Ishikawa (cell line): ENCODE results near the gene FAM53B.
A peak's percentile ranks its signal among the peaks of the same experiment; 100 is the strongest.

Experiments used
- CEBPB ChIP-seq: IDR thresholded peaks from 2 replicates; pipeline ENCODE4 v1.6.1; 2012
- CREB1 ChIP-seq: IDR thresholded peaks from 2 replicates; pipeline ENCODE4 v1.6.1; 2012; ENCODE audit warnings: low read depth
- EGR1 ChIP-seq: IDR thresholded peaks from 2 replicates; pipeline ENCODE4 v1.6.1; 2012
- EP300 ChIP-seq: IDR thresholded peaks from 2 replicates; pipeline ENCODE4 v1.6.1; 2012; ENCODE audit warnings: borderline replicate concordance
- NFIC ChIP-seq: IDR thresholded peaks from 2 replicates; pipeline ENCODE4 v1.6.1; 2012
- RAD21 ChIP-seq: IDR thresholded peaks from 2 replicates; pipeline ENCODE4 v1.6.1; 2012; ENCODE audit warnings: low read depth
- TAF1 ChIP-seq: IDR thresholded peaks from 2 replicates; pipeline ENCODE4 v1.6.1; 2012; ENCODE audit warnings: low read depth, mild to moderate bottlenecking
- TCF12 ChIP-seq: IDR thresholded peaks from 2 replicates; pipeline ENCODE4 v1.6.1; 2012; ENCODE audit warnings: low read depth
- TEAD4 ChIP-seq: IDR thresholded peaks from 2 replicates; pipeline ENCODE4 v1.6.1; 2012
- YY1 ChIP-seq: IDR thresholded peaks from 2 replicates; pipeline ENCODE4 v1.6.1; 2012; ENCODE audit warnings: low read depth
- ZBTB7A ChIP-seq: IDR thresholded peaks from 2 replicates; pipeline ENCODE4 v1.6.1; 2012; ENCODE audit warnings: low read depth
- TF ChIP-seq, protein P1 (sequence below): IDR thresholded peaks from 2 replicates; pipeline ENCODE4 v1.6.1; 2012; ENCODE audit warnings: low read depth, mild to moderate bottlenecking
- TF ChIP-seq, protein P2 (sequence below): IDR thresholded peaks from 2 replicates; pipeline ENCODE4 v1.6.1; 2012
- TF ChIP-seq, protein P3 (sequence below): IDR thresholded peaks from 2 replicates; pipeline ENCODE4 v1.6.1; 2012

FAM53B gene

DNA sequence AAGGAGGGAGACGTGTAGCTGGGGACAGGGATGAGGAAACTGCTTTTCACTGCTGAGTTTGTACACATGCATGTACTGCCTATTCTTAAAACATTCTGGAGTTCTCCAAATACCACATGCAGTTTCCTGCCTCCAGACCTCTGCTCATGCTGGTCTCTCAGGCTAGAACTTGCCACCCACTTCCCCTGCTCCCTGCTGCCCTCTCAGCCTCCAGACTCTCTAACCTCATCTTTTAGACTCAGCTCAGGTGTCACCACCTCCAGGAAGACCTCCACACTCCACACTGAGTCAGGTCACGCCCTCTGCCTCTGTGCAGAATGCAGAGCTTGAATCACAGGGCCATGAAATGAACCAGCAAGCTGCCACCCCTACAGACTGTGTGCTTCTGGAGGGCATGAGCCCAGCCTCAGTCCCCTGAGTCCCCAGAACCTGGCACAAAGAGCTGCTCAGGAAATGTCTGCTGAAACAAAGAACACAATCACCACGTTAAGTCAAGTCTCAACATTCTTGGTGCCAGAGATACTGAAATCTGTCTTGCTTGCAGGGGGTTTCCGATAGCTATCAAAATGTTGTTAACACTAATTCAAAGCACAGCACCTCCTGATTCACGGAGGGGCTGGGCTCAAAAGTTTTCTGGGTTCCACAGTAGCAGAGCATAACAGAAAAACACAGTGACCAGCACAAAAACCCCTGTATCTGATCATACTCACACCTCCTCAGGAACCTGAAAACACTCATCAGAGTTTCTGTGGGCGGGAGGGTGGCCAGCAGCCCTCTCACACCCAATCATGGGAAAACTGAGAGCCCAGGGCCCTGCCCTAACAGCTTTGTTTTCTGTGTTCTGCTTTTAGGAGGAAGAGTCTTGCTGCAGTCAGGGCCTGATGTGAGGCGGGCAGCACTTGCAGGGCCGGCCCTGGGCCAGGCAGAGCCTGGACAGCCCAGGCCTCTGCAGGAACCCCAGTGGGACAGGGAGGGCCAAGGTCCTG, 21.1 kb downstream of the FAM53B start:
- TF ChIP-seq NFIC, result no peak
- TF ChIP-seq, protein P1, sequence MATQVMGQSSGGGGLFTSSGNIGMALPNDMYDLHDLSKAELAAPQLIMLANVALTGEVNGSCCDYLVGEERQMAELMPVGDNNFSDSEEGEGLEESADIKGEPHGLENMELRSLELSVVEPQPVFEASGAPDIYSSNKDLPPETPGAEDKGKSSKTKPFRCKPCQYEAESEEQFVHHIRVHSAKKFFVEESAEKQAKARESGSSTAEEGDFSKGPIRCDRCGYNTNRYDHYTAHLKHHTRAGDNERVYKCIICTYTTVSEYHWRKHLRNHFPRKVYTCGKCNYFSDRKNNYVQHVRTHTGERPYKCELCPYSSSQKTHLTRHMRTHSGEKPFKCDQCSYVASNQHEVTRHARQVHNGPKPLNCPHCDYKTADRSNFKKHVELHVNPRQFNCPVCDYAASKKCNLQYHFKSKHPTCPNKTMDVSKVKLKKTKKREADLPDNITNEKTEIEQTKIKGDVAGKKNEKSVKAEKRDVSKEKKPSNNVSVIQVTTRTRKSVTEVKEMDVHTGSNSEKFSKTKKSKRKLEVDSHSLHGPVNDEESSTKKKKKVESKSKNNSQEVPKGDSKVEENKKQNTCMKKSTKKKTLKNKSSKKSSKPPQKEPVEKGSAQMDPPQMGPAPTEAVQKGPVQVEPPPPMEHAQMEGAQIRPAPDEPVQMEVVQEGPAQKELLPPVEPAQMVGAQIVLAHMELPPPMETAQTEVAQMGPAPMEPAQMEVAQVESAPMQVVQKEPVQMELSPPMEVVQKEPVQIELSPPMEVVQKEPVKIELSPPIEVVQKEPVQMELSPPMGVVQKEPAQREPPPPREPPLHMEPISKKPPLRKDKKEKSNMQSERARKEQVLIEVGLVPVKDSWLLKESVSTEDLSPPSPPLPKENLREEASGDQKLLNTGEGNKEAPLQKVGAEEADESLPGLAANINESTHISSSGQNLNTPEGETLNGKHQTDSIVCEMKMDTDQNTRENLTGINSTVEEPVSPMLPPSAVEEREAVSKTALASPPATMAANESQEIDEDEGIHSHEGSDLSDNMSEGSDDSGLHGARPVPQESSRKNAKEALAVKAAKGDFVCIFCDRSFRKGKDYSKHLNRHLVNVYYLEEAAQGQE, result no peak
- TF ChIP-seq, protein P2, sequence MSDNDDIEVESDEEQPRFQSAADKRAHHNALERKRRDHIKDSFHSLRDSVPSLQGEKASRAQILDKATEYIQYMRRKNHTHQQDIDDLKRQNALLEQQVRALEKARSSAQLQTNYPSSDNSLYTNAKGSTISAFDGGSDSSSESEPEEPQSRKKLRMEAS, result no peak
- no peak for TF ChIP-seq EGR1
- TF ChIP-seq TEAD4, result no peak
- no peak for TF ChIP-seq EP300

DNA sequence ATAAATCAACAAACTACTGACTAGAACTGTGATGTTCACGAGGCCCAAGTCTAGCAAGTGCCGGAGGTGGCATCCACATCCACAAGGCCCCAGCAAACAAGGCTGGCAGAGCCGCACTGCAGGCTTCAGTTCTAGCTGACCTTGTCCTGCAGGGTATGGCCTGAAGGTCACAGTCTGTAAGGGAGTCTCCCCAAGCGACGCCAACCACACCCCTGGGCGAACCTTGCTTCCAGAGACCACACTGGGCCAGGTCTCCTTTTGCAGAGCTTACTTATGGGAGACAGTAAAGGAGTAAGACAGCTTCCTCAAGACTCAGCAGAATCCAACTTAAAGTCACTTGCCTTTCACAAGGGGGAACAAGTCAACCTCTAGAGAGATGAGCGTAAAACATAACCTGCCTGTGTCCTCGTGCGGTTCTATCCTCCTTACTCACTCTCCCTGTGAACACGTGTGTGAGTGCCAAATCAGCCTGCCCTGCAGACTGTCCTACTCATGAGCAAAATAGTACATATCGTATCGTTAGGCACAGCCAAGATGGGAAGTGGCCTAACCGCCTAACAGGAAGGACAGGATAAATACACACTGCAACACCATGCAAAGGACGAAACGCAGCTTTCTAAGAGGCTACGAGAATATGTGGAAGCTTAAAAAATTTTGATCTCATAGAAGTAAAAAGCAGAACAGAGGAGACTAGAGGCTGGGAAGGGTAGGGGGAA, 22.7 kb downstream of the FAM53B start:
- TF ChIP-seq, protein P2, result no peak
- TF ChIP-seq CREB1 (no peak), EP300 (no peak)

DNA sequence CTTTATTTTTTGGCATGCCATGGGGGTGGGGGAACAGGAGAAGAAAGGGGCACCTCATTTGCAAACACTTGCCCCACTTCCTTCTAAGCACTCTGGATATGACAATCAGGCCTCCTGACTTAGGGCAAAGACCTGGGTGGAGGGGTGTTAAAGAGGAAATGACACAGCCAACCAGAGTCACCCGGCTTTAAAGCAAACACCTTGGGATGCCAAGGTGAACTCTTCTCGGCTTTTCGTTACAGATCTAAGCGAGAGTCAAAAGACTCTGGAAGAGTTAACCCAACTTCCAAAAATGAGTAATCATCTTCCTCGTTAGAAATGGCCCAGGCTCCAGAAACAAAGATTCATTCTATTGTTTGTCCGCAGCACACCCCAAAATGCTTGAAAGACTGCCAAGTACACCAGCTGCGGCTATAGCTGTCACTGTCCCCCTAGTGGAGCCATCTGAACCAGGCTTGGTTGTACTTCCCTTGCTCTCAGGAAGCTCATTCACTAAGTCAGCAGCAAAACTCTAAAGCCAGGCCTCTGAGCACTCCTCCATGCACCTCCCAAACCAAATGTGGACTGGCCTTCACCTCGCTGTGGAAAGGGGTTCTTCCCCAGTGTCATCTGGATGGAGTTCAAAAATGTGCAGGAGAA, 24.8 kb downstream of the FAM53B start:
- no peak for TF ChIP-seq CEBPB
- TF ChIP-seq EP300, result no peak
- TF ChIP-seq TAF1, result no peak
- peak; percentile 29; the same call in 1 of the 2 replicates for TF ChIP-seq RAD21
- TF ChIP-seq NFIC, result peak; percentile 62
- TF ChIP-seq, protein P3, sequence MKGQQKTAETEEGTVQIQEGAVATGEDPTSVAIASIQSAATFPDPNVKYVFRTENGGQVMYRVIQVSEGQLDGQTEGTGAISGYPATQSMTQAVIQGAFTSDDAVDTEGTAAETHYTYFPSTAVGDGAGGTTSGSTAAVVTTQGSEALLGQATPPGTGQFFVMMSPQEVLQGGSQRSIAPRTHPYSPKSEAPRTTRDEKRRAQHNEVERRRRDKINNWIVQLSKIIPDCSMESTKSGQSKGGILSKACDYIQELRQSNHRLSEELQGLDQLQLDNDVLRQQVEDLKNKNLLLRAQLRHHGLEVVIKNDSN, result no peak
- TF ChIP-seq EGR1, result no peak
- no peak for TF ChIP-seq TCF12
- no peak for TF ChIP-seq YY1
- TF ChIP-seq TEAD4, result no peak

DNA sequence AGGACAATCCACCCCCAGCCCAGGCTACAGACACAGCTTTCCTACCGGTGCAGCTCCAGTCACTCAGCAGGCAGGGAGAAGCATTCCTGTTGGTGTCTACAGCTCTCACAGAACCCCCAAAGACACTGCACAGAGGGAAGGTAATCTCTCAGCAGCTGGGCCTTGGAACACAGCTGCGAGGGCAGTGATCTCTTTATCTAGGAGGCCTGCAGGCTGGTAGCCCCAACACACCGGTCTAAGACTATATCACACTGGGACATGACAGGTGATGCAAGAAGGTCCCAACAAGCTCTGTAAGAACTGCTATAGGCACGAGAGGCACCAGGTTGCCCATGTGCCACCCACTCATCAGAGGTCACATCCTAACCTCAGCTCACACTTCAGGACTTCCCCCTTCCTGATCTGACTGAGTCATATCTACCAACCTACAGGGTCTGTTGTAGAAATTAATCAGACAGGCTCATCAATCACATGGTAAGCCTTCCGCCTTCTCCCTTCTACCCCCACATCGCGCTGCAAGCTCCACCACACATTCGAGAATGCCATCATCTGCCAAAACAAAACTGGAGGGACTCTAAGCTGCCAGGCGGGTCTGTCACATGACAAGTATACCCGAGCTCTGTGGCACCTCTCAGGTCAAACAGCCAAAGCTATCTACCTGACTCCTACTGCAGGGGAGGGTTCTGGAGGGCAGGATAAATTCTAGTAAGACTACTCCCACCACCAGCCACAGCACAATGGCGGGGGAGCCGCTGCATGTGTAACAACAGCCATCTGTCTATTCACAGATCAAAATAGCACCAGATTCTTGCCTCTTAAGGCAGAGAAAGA, 26.1 kb downstream of the FAM53B start:
- TF ChIP-seq, protein P1, result no peak
- TF ChIP-seq CREB1 (no peak), ZBTB7A (no peak), RAD21 (no peak), TEAD4 (no peak), EGR1 (no peak), TCF12 (no peak)
- TF ChIP-seq, protein P2, result no peak

DNA sequence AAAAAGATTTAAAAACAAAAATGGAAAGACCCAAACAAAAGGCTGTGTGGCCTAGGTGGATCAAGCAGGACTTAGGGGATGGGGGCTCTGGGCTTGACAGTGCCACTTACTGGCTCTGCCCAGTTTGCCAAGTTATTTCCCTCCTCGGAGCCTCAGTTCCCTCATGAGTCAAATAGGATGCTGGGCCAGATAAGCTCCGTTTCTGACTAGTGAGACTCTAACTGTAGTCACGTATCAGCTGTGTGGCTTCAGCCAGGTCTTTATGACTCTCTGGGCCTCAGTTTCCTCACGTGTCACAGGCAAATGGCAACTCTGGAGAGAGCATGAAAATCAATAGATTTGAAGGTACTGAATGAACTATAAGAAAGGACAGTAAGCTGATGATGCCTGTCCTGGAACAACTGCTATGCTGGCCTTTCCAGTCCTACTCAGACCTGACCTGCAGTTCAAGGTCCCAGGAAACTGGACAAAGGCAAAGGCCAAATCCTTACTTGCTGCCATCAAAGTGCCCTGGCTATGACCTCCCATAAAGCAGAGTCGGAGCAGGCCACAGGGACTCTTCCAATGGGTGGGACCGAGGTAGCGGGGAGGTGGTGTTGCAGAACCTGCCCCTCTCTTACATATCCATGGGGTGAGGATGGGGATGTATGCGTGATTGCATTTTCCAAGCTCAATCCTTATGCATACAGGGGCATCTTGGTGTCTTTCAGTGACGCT, 27.0 kb downstream of the FAM53B start:
- TF ChIP-seq EP300, result no peak
- TF ChIP-seq TEAD4, result no peak
- TF ChIP-seq TAF1, result no peak
- TF ChIP-seq, protein P3, result no peak
- TF ChIP-seq EGR1, result no peak
- no peak for TF ChIP-seq ZBTB7A
- TF ChIP-seq, protein P1, result no peak
- TF ChIP-seq CREB1, result no peak
- no peak for TF ChIP-seq NFIC
- TF ChIP-seq RAD21, result no peak
- TF ChIP-seq, protein P2, result no peak
- no peak for TF ChIP-seq YY1
